ENCODE data around the gene SP6.

The SP6 gene

GRCh38 chr17:47816947-47817346 is 34.0 kb downstream of the SP6 start:
- ChIA-PET CTCF (no interaction called here), POLR2A (interaction anchor here (1.1 kb wide), 1 partner anchor 15 kb away, joined by 5 read pairs; the partner anchor contains the start of genes LRRC46 and MRPL10)
- no peak overlapping the region for H3K4me3 ChIP-seq (ENCODE audit: low read depth, low read length)
- no peak for DNase-seq (ENCODE audit: low read depth, low spot score)
- TF ChIP-seq CTCF (IDR thresholded peaks at IDR 0.05; ENCODE audit: insufficient read depth, low read length, missing control alignments) = no peak

GRCh38 chr17:47816111-47816735 is 34.7 kb downstream of the SP6 start:
- ChIA-PET CTCF (no interaction called here), POLR2A (interaction anchor here (1.1 kb wide), 1 partner anchor 15 kb away, joined by 5 read pairs; the partner anchor contains the start of genes LRRC46 and MRPL10)
- no peak overlapping the region for H3K4me3 ChIP-seq (ENCODE audit: low read depth, low read length)
- TF ChIP-seq CTCF (IDR thresholded peaks at IDR 0.05; ENCODE audit: insufficient read depth, low read length, missing control alignments) = no peak
- no peak for DNase-seq (ENCODE audit: low read depth, low spot score)

GRCh38 chr17:47815106-47815918 is 35.7 kb downstream of the SP6 start:
- POLR2A ChIA-PET = interaction anchor here (1.1 kb wide), 1 partner anchor 16 kb away, joined by 5 read pairs; the partner anchor contains the start of genes LRRC46 and MRPL10
- DNase-seq (ENCODE audit: low read depth, low spot score) = no peak
- CTCF ChIA-PET = interaction anchor here (0.9 kb wide), 1 partner anchor 156 kb away, joined by 3 read pairs; the partner anchor contains the start of gene CDK5RAP3
- no peak for TF ChIP-seq CTCF (IDR thresholded peaks at IDR 0.05; ENCODE audit: insufficient read depth, low read length, missing control alignments)
- H3K4me3 ChIP-seq (ENCODE audit: low read depth, low read length) = no peak overlapping the region

- H3K4me3 ChIP-seq (ENCODE audit: low read depth, low read length) = no peak overlapping the region
- ChIA-PET CTCF (interaction anchor here (1.0 kb wide), 1 partner anchor 17 kb away, joined by 3 read pairs; the partner anchor contains the start of genes LRRC46 and MRPL10), POLR2A (no interaction called here)
- no peak for TF ChIP-seq CTCF (IDR thresholded peaks at IDR 0.05; ENCODE audit: insufficient read depth, low read length, missing control alignments)
- no peak for DNase-seq (ENCODE audit: low read depth, low spot score)
Observed at GRCh38 chr17:47813512-47814031, 37.4 kb downstream of the SP6 start.

GRCh38 chr17:47813077-47813476 is 37.9 kb downstream of the SP6 start:
- no peak for TF ChIP-seq CTCF (IDR thresholded peaks at IDR 0.05; ENCODE audit: insufficient read depth, low read length, missing control alignments)
- CTCF ChIA-PET = no interaction called here
- no peak for DNase-seq (ENCODE audit: low read depth, low spot score)
- POLR2A ChIA-PET = no interaction called here
- H3K4me3 ChIP-seq (ENCODE audit: low read depth, low read length) = no peak overlapping the region
